PC-9 (cell line): ENCODE data around the gene SCRN1. TPM values are rescaled to one million over a fixed set of nuclear protein-coding genes. Genes with fewer than 3 reads are reported as not detected.

Source experiments
- BruUV-seq: library from RNA; stranded (reverse); fragments of 400-500 nt; replicated peaks from 2 replicates; lab custom pipeline; 2021; lab: Mats Ljungman, UMichigan
- CTCF ChIA-PET: fragments of 300-600 bp; sonication (Branson Sonifier 250); formaldehyde crosslinking; loops from one replicate; lab custom pipeline; 2022; ENCODE audit warnings: antibody characterized with exemption; lab: Charles Lee
- POLR2A ChIA-PET: fragments of 300-600 bp; sonication (Branson Sonifier 250); formaldehyde crosslinking; loops from one replicate; lab custom pipeline; 2022; ENCODE audit warnings: antibody characterized with exemption; ENCODE audit not compliant: unreplicated experiment; lab: Charles Lee
- DNase-seq, 2 experiments: peaks; one replicate each; pipeline versions ENCODE4 v3.0.0 to v3.0.0-alpha.2; 2015 to 2022; ENCODE audit warnings: mixed read lengths in 1 of 2
- H2AFZ ChIP-seq: fragments of 200-600 bp; sonication (generic); 2 replicates; pipeline ENCODE4 v1.8.1; 2017; ENCODE audit warnings: antibody characterized with exemption
- H3F3A ChIP-seq: fragments of 200-600 bp; sonication (generic); 2 replicates; pipeline ENCODE4 v1.8.1; 2017; ENCODE audit warnings: antibody characterized with exemption, mild to moderate bottlenecking, low read depth; ENCODE audit not compliant: insufficient read depth
- H3K27ac ChIP-seq: fragments of 200-600 bp; sonication (generic); 2 replicates; pipeline ENCODE4 v1.6.1; 2016; ENCODE audit warnings: mixed run types
- H3K27me3 ChIP-seq: fragments of 200-600 bp; sonication (generic); 2 replicates; pipeline ENCODE4 v1.6.1; 2016; ENCODE audit warnings: low read depth, mixed run types; ENCODE audit not compliant: insufficient read depth
- H3K36me3 ChIP-seq: fragments of 200-600 bp; sonication (generic); 2 replicates; pipeline ENCODE4 v1.6.1; 2016; ENCODE audit warnings: low read depth, mixed run types
- H3K4me1 ChIP-seq: fragments of 200-600 bp; sonication (generic); replicated peaks from 2 replicates; pipeline ENCODE4 v1.6.1; 2016; ENCODE audit warnings: mixed run types; ENCODE audit not compliant: insufficient read depth
- H3K4me2 ChIP-seq: fragments of 200-600 bp; sonication (generic); 2 replicates; pipeline ENCODE4 v1.6.1; 2017; ENCODE audit warnings: mixed run types
- H3K4me3 ChIP-seq: fragments of 200-600 bp; sonication (generic); 2 replicates; pipeline ENCODE4 v1.6.1; 2016; ENCODE audit warnings: mixed run types
- H3K79me2 ChIP-seq: fragments of 200-600 bp; sonication (generic); 2 replicates; pipeline ENCODE4 v1.6.1; 2017; ENCODE audit warnings: low read depth, mixed run types
- H3K9me2 ChIP-seq: fragments of 200-600 bp; sonication (generic); 2 replicates; pipeline ENCODE4 v1.8.1; 2017; ENCODE audit warnings: mild to moderate bottlenecking; ENCODE audit not compliant: insufficient read depth
- H3K9me3 ChIP-seq: fragments of 200-600 bp; sonication (generic); 2 replicates; pipeline ENCODE4 v1.8.1; 2016; ENCODE audit warnings: low read depth; ENCODE audit not compliant: insufficient read depth
- H4K20me1 ChIP-seq: fragments of 200-600 bp; sonication (generic); 2 replicates; pipeline ENCODE4 v1.8.1; 2017; ENCODE audit not compliant: insufficient read depth
- EZH2 ChIP-seq: fragments of 200-600 bp; sonication (generic); IDR thresholded peaks from 2 replicates; pipeline ENCODE4 v1.8.0; 2017; ENCODE audit warnings: antibody characterized with exemption, low read depth
- intact Hi-C: fragments of 100-400 bp; cut with micrococcal nuclease; formaldehyde crosslinking; loops from one replicate; pipeline ENCODE4 v1.10.0; 2022; ENCODE audit not compliant: unreplicated experiment
- total RNA-seq: library from RNA; stranded (reverse); gene quantifications from 2 replicates; pipeline ENCODE4 v1.2.3, GENCODE V29; 2021
- TF ChIP-seq, protein P1 (sequence below): fragments of 200-600 bp; sonication (generic); conservative IDR thresholded peaks from 2 replicates; pipeline ENCODE4 v1.6.1; 2017; ENCODE audit warnings: mixed run types, antibody characterized with exemption, mild to moderate bottlenecking, moderate library complexity

SCRN1 gene
- total RNA-seq, 1 experiment from 2014 or later, result 94.4 TPM

DNA sequence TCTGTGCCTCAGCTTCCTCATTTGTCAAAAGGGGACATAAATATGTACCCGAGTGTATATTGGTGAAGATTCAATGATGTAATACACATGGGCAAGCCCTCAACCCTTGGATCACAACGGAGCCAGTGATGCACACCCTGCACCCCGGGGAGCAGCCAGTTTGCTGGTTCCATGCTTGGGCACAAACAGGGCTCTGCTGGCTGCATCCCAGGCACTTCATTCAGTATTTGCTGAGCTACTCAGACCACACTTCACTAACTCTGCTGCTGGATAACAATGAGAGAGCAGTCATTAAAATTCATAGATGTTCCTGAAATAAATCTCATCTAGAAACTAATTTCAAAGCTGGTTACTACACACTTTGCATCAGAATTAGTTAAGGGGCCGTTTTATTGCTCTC, 72.0 kb downstream of the SCRN1 start:
- H3K27me3 ChIP-seq, result no peaks in the 10 kb centered on the region
- H3K36me3 ChIP-seq, result 0 out of 2 replicates have a peak, but pooled peaks cover 5% of the 10 kb centered on the region
- no peaks in the 10 kb centered on the region for H3K9me3 ChIP-seq
- POLR2A ChIA-PET, result no interaction called here
- no peak overlapping the region for H2AFZ ChIP-seq
- no peak for DNase-seq
- no peaks in the 10 kb centered on the region for H4K20me1 ChIP-seq
- TF ChIP-seq, protein P1, sequence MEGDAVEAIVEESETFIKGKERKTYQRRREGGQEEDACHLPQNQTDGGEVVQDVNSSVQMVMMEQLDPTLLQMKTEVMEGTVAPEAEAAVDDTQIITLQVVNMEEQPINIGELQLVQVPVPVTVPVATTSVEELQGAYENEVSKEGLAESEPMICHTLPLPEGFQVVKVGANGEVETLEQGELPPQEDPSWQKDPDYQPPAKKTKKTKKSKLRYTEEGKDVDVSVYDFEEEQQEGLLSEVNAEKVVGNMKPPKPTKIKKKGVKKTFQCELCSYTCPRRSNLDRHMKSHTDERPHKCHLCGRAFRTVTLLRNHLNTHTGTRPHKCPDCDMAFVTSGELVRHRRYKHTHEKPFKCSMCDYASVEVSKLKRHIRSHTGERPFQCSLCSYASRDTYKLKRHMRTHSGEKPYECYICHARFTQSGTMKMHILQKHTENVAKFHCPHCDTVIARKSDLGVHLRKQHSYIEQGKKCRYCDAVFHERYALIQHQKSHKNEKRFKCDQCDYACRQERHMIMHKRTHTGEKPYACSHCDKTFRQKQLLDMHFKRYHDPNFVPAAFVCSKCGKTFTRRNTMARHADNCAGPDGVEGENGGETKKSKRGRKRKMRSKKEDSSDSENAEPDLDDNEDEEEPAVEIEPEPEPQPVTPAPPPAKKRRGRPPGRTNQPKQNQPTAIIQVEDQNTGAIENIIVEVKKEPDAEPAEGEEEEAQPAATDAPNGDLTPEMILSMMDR, result no peak
- TF ChIP-seq EZH2, result no peak
- no peaks in the 10 kb centered on the region for H3K4me1 ChIP-seq
- no peaks in the 10 kb centered on the region for H3K79me2 ChIP-seq
- intact Hi-C loops, result no loop called here
- CTCF ChIA-PET, result no interaction called here
- H3K9me2 ChIP-seq, result no peaks in the 10 kb centered on the region
- H3F3A ChIP-seq, result peaks cover 4% of the 10 kb centered on the region; the same call in 1 of the 2 replicates
- no peak overlapping the region for H3K4me2 ChIP-seq
- no peak overlapping the region for H3K4me3 ChIP-seq
- no TSS peak for BruUV-seq
- H3K27ac ChIP-seq, result no peak overlapping the region

DNA sequence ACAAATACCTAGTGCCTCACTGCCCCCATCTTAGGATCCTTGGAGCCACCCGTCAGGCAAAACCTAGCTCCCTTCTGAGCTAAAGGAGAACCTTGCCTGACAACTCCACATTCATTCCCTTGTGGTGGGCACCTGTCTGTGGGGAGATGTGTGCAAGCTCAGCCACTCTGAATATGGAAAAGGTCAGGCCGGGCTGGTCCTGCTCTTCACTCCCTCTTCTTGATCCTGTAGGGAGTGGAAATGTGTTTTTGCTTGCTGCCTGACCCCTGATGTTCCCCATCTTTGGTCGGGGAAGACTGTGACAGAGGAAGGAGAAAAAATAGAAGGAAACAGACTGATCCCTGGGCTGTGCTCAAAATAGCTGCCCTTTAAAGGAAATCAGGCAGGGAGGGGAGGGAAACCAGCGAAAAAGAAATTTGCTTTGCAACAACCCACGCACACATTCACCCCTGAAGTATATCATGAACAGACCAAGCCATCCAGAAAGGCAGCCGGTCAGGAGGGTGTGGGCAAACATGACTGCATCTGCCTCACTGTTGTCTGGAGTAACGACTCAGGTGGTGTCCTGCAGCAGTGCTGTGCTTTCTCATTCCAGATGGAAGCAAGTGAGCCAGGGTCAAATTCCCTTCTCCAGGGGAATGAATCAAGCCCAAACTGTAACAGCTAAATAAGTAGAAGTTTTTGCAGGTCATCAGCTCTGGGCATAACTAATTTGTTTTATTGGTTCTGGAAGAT, 74.0 kb downstream of the SCRN1 start:
- intact Hi-C loops, result no loop called here
- H3F3A ChIP-seq, result no peaks in the 10 kb centered on the region
- H3K9me3 ChIP-seq, result no peaks in the 10 kb centered on the region
- H3K27ac ChIP-seq, result no peak overlapping the region
- ChIA-PET CTCF (no interaction called here), POLR2A (no interaction called here)
- no peak overlapping the region for H3K4me3 ChIP-seq
- TF ChIP-seq, protein P1, result no peak
- TF ChIP-seq EZH2, result no peak
- H3K4me2 ChIP-seq, result no peak overlapping the region
- H2AFZ ChIP-seq, result no peak overlapping the region
- H3K27me3 ChIP-seq, result no peaks in the 10 kb centered on the region
- no peaks in the 10 kb centered on the region for H3K4me1 ChIP-seq
- DNase-seq, result no peak
- no peaks in the 10 kb centered on the region for H3K79me2 ChIP-seq
- no peaks in the 10 kb centered on the region for H4K20me1 ChIP-seq
- BruUV-seq, result no TSS peak
- no peaks in the 10 kb centered on the region for H3K36me3 ChIP-seq
- H3K9me2 ChIP-seq, result no peaks in the 10 kb centered on the region

DNA sequence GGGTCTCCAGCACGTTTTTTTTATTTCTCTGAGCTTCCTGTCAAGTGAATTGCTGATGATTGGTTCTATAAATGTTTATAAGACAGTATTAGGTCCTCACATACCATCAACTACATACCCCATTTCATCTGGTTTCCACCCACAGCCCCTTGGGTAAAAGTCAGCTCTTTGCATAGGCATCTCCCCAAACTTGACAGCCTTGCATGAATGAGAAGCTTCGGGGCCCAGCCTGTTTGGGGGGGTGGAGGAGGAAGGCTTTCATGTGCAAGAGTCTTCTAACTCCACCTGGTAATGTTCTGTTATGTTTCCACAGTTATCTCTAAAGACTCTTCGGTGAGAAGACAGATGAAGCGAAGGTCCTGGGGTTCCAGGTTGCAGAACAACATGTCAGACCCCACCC, 75.4 kb downstream of the SCRN1 start:
- CTCF ChIA-PET, result no interaction called here
- no TSS peak for BruUV-seq
- Histone ChIP-seq H3K27ac (no peak overlapping the region), H4K20me1 (no peaks in the 10 kb centered on the region), H3K36me3 (no peaks in the 10 kb centered on the region), H3K4me2 (no peak overlapping the region), H3K4me3 (no peak overlapping the region), H2AFZ (no peak overlapping the region), H3K4me1 (no peaks in the 10 kb centered on the region), H3K9me3 (no peaks in the 10 kb centered on the region), H3K79me2 (no peaks in the 10 kb centered on the region), H3K27me3 (no peaks in the 10 kb centered on the region), H3K9me2 (no peaks in the 10 kb centered on the region), H3F3A (no peaks in the 10 kb centered on the region)
- DNase-seq, result no peak
- TF ChIP-seq, protein P1, result no peak
- no peak for TF ChIP-seq EZH2
- POLR2A ChIA-PET, result no interaction called here
- intact Hi-C loops, result no loop called here
